T follicular helper cell (primary cell): ENCODE results near the gene NTRK2.

ENCODE experiments used
- DNase-seq: peaks from one replicate; pipeline ENCODE4 v3.0.0-alpha.2; 2020; ENCODE audit warnings: low read depth

The NTRK2 gene

GRCh38 chr9:84681516-84682285 is 12.2 kb downstream of the NTRK2 start:
- no peak for DNase-seq

- DNase-seq, result no peak
These were observed 16.5 kb downstream of the NTRK2 start for GRCh38 chr9:84686068-84686467.

- no peak for DNase-seq
These were observed 19.4 kb downstream of the NTRK2 start for GRCh38 chr9:84688956-84689355.

GRCh38 chr9:84691634-84692033 is 22.1 kb downstream of the NTRK2 start:
- no peak for DNase-seq

- DNase-seq, result no peak
These were observed 24.7 kb downstream of the NTRK2 start for GRCh38 chr9:84694248-84694647.

GRCh38 chr9:84697042-84697441 is 27.5 kb downstream of the NTRK2 start:
- DNase-seq, result no peak

GRCh38 chr9:84697509-84698114 is 28.1 kb downstream of the NTRK2 start:
- DNase-seq, result no peak

GRCh38 chr9:84698323-84698722 is 28.8 kb downstream of the NTRK2 start:
- no peak for DNase-seq

GRCh38 chr9:84699984-84700383 is 30.5 kb downstream of the NTRK2 start:
- DNase-seq, result no peak

GRCh38 chr9:84701801-84702200 is 32.3 kb downstream of the NTRK2 start:
- no peak for DNase-seq

GRCh38 chr9:84702471-84702870 is 32.9 kb downstream of the NTRK2 start:
- DNase-seq, result no peak

- DNase-seq, result no peak
These were observed 34.3 kb downstream of the NTRK2 start for GRCh38 chr9:84703793-84704192.

- DNase-seq, result no peak
These were observed 35.6 kb downstream of the NTRK2 start for GRCh38 chr9:84705128-84705527.

GRCh38 chr9:84708400-84708799 is 38.9 kb downstream of the NTRK2 start:
- DNase-seq, result no peak

- no peak for DNase-seq
These were observed 39.5 kb downstream of the NTRK2 start for GRCh38 chr9:84709056-84709455.

- DNase-seq, result no peak
These were observed 41.3 kb downstream of the NTRK2 start for GRCh38 chr9:84710701-84711397.

- no peak for DNase-seq
These were observed 41.9 kb downstream of the NTRK2 start for GRCh38 chr9:84711398-84711777.

GRCh38 chr9:84711936-84712335 is 42.4 kb downstream of the NTRK2 start:
- no peak for DNase-seq

GRCh38 chr9:84716217-84716616 is 46.7 kb downstream of the NTRK2 start:
- DNase-seq, result no peak

GRCh38 chr9:84718476-84718875 is 48.9 kb downstream of the NTRK2 start:
- no peak for DNase-seq

- no peak for DNase-seq
These were observed 53.0 kb downstream of the NTRK2 start for GRCh38 chr9:84722388-84722989.

GRCh38 chr9:84723426-84723825 is 53.9 kb downstream of the NTRK2 start:
- no peak for DNase-seq

- no peak for DNase-seq
These were observed 62.2 kb downstream of the NTRK2 start for GRCh38 chr9:84731696-84732095.
